Keratinocyte (primary cell): ENCODE measurements around the gene NAALADL1. TPM values are rescaled to one million over a fixed set of nuclear protein-coding genes. Genes with fewer than 3 reads are reported as not detected.

Source experiments
- DNase-seq: peaks from one replicate; pipeline ENCODE4 v3.0.0-alpha.2; 2011; ENCODE audit warnings: low read depth, missing footprints, low spot score
- FAIRE-seq: peaks from 2 replicates; lab custom pipeline; 2011; peaks lifted over from hg19 to GRCh38; lab: Jason Lieb, UNC
- H2AFZ ChIP-seq: 2 replicates; pipeline ENCODE4 v1.6.0; 2012; ENCODE audit warnings: low read length, control low read depth, inconsistent platforms; ENCODE audit not compliant: control insufficient read depth
- H3K27ac ChIP-seq: 2 replicates; pipeline ENCODE4 v1.5.1; 2011; ENCODE audit warnings: low read length; ENCODE audit not compliant: control insufficient read depth, insufficient read depth
- H3K27me3 ChIP-seq: 3 replicates; pipeline ENCODE4 v1.6.0; 2011; ENCODE audit warnings: low read length; ENCODE audit not compliant: control insufficient read depth, insufficient read depth; ENCODE audit errors: extremely low read depth
- H3K36me3 ChIP-seq, 2 experiments: 2 replicates in 1 of 2; 3 replicates in 1 of 2; pipeline ENCODE4 v1.5.1; 2011; ENCODE audit warnings: low read length in 2 of 2, mild to moderate bottlenecking in 1 of 2; ENCODE audit not compliant: control insufficient read depth in 2 of 2, insufficient read depth in 2 of 2; ENCODE audit errors: extremely low read depth in 1 of 2
- H3K4me1 ChIP-seq: 3 replicates; pipeline ENCODE4 v1.5.1; 2011; ENCODE audit warnings: low read length; ENCODE audit not compliant: control insufficient read depth, insufficient read depth; ENCODE audit errors: extremely low read depth
- H3K4me2 ChIP-seq: 3 replicates; pipeline ENCODE4 v1.6.0; 2011; ENCODE audit warnings: low read depth, low read length; ENCODE audit not compliant: control insufficient read depth, insufficient read depth; ENCODE audit errors: extremely low read depth
- H3K4me3 ChIP-seq, 3 experiments: fragments of 200-600 bp in 1 of 3; sonication (generic) in 1 of 3; 2 replicates in 2 of 3; 3 replicates in 1 of 3; pipeline ENCODE4 v1.5.1; 2011 to 2016; ENCODE audit warnings: low read length in 3 of 3, mild to moderate bottlenecking in 3 of 3, control low read depth in 2 of 3, inconsistent platforms in 1 of 3, low read depth in 1 of 3, mixed read lengths in 1 of 3, mixed run types in 1 of 3, moderate library complexity in 1 of 3; ENCODE audit not compliant: control insufficient read depth in 2 of 3, insufficient read depth in 2 of 3; ENCODE audit errors: extremely low read depth in 1 of 3
- H3K79me2 ChIP-seq: 2 replicates; pipeline ENCODE4 v1.6.0; 2012; ENCODE audit warnings: low read length; ENCODE audit not compliant: control insufficient read depth, insufficient read depth
- H3K9ac ChIP-seq: 3 replicates; pipeline ENCODE4 v1.6.0; 2011; ENCODE audit warnings: low read length; ENCODE audit not compliant: control insufficient read depth, insufficient read depth; ENCODE audit errors: extremely low read depth
- H3K9me1 ChIP-seq: 3 replicates; pipeline ENCODE4 v1.6.0; 2011; ENCODE audit warnings: low read length; ENCODE audit not compliant: control insufficient read depth, insufficient read depth; ENCODE audit errors: extremely low read depth
- H3K9me3 ChIP-seq: 2 replicates; pipeline ENCODE4 v1.5.1; 2012; ENCODE audit warnings: low read depth, low read length; ENCODE audit not compliant: control insufficient read depth
- H4K20me1 ChIP-seq: 3 replicates; pipeline ENCODE4 v1.6.0; 2011; ENCODE audit warnings: low read length; ENCODE audit not compliant: control insufficient read depth, insufficient read depth; ENCODE audit errors: extremely low read depth
- CTCF ChIP-seq, 3 experiments: IDR thresholded peaks in 1 of 3; conservative IDR thresholded peaks in 1 of 3; optimal IDR thresholded peaks in 1 of 3; 2 replicates in 2 of 3; 3 replicates in 1 of 3; pipeline versions ENCODE3 to v1.5.1; 2011; ENCODE audit warnings: low read length in 3 of 3, mild to moderate bottlenecking in 3 of 3, moderate library complexity in 2 of 3, control low read depth in 1 of 3, inconsistent platforms in 1 of 3; ENCODE audit not compliant: insufficient read depth in 2 of 3; ENCODE audit errors: extremely low read depth in 1 of 3
- EZH2 ChIP-seq: IDR thresholded peaks from one replicate; pipeline ENCODE4 v1.6.1; 2012; ENCODE audit warnings: inconsistent platforms, mild to moderate bottlenecking, low read length, moderate library complexity
- dilution Hi-C: fragments of 300-500 bp; cut with MboI; formaldehyde crosslinking; loops from one replicate; pipeline ENCODE4 v1.7.0; 2020; ENCODE audit warnings: low sequenced_read_pairs; ENCODE audit not compliant: extremely low pct_ligation_motif_present
- polyA plus RNA-seq, 5 experiments: library from polyadenylated mRNA; depleted of rRNA in 3 of 5; stranded (reverse) in 3 of 5; stranded (forward) in 1 of 5; unstranded in 1 of 5; fragments of >200 nt; gene quantifications; 1 replicate in 1 of 5; 2 replicates in 3 of 5; 3 replicates in 1 of 5; pipeline versions ENCODE4 v1.2.1 to v1.2.3, GENCODE V29; 2011 to 2012; ENCODE audit warnings: missing spikeins in 2 of 5, low read depth in 1 of 5, low replicate concordance in 1 of 5

Gene NAALADL1
- polyA plus RNA-seq, 1 donor (not counting 4 experiments of a cell fraction or from before 2014, with no cell fraction given) = 2.3 TPM

DNA sequence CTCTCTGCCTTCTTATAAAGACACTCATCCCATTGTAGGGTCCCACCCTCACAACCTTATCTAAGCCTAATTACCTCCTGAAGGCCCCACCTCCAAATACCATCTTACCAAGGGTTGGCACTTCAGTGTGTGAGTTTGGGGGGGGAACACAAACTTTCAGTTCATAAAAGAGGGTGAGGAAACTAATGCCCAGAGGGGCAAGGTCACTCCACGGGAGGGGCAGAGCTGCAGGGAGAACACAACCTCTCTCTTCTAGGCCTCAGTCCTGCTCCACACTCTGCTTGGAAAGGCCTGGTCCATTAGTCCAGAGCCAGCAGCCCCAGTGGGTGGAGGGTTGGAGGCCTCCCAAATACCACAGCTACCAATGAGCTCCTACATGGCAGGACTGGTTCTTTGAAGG lies 58.9 kb downstream of the NAALADL1 start:
- H3K36me3 ChIP-seq = no peaks in the 10 kb centered on the region
- H2AFZ ChIP-seq = no peak overlapping the region
- H3K79me2 ChIP-seq = no peaks in the 10 kb centered on the region
- no peak overlapping the region for H3K4me2 ChIP-seq
- H3K9me1 ChIP-seq = no peaks in the 10 kb centered on the region
- no peaks in the 10 kb centered on the region for H3K27me3 ChIP-seq
- TF ChIP-seq EZH2 = no peak
- TF ChIP-seq CTCF (optimal IDR thresholded peaks at IDR 0.05 in 1 of 3, IDR thresholded peaks at IDR 0.05 in 1 of 3, conservative IDR thresholded peaks at IDR 0.05 in 1 of 3; ENCODE audit: extremely low read depth in 1 of 3, insufficient read depth in 2 of 3, low read length in 3 of 3) = no peak
- H3K4me3 ChIP-seq = no peak overlapping the region
- H4K20me1 ChIP-seq = no peaks in the 10 kb centered on the region
- DNase-seq = no peak
- H3K27ac ChIP-seq = no peak overlapping the region
- dilution Hi-C loops = no loop called here
- no peaks in the 10 kb centered on the region for H3K9me3 ChIP-seq
- FAIRE-seq = no peak
- no peaks in the 10 kb centered on the region for H3K4me1 ChIP-seq
- H3K9ac ChIP-seq = no peak overlapping the region

GRCh38 chr11:64998690-64999431 lies 59.5 kb downstream of the NAALADL1 start:
- Histone ChIP-seq H2AFZ (no peak overlapping the region), H3K9ac (no peak overlapping the region), H3K27me3 (no peaks in the 10 kb centered on the region), H4K20me1 (no peaks in the 10 kb centered on the region), H3K36me3 (no peaks in the 10 kb centered on the region), H3K4me3 (no peak overlapping the region), H3K9me3 (no peaks in the 10 kb centered on the region), H3K27ac (no peak overlapping the region), H3K4me1 (no peaks in the 10 kb centered on the region), H3K79me2 (no peaks in the 10 kb centered on the region), H3K4me2 (no peak overlapping the region), H3K9me1 (no peaks in the 10 kb centered on the region)
- DNase-seq (no peak), FAIRE-seq (no peak)
- dilution Hi-C loops = no loop called here
- no peak for TF ChIP-seq CTCF (optimal IDR thresholded peaks at IDR 0.05 in 1 of 3, IDR thresholded peaks at IDR 0.05 in 1 of 3, conservative IDR thresholded peaks at IDR 0.05 in 1 of 3; ENCODE audit: extremely low read depth in 1 of 3, insufficient read depth in 2 of 3, low read length in 3 of 3)
- TF ChIP-seq EZH2 = no peak
